Measurements from ENCODE around the gene SUPT6H.

The SUPT6H gene

DNA sequence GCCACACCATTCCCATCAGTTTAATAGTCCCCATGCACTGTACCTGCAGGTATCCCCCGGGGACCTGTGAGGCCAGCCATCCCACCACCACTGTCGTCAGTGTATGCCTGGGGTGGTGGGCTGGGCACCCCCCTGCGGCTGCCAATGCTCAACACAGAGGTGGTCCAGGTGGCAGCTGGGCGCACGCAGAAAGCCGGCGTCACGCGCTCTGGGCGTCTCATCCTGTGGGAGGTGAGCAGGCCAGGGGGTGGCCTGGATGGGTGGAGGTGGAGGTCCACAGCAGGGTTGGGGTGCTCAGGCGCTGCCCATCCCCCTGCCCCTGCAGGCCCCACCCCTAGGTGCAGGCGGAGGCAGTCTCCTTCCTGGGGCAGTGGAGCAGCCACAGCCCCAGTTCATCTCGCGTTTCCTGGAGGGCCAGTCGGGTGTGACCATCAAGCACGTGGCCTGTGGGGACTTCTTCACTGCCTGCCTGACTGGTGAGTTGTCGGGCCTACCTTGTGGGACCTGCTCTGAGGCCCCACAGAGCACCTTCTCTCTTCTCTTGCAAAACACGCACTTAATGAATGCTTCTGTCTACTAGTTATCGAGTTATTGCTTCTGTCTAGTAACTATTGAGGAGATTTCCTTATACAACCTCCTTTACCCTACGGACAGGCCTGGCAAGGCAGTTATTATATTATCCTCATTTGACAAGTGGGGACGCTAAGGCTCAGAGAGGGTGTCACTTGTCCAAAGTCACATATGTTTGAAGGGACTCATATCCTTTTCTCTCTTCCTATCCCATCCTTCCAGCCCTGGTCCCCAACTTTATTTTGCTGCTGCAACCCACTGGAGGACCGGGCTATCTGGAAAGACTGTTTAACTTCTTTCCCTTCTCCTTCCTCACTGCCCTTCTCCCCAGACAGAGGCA, 76.0 kb downstream of the SUPT6H start:
- no peak overlapping the region for H3K27ac ChIP-seq (ENCODE audit: low read depth, low read length)
- H3K36me3 ChIP-seq (ENCODE audit: control insufficient read depth, insufficient read depth, low read length): no peaks in the 10 kb centered on the region
- H3K4me3 ChIP-seq (ENCODE audit: low read length): no peak overlapping the region
- no peaks in the 10 kb centered on the region for H3K27me3 ChIP-seq (ENCODE audit: control insufficient read depth, insufficient read depth, low read length)
- no peak overlapping the region for H3K9ac ChIP-seq (ENCODE audit: low read length)
- H3K4me1 ChIP-seq (ENCODE audit: control insufficient read depth, insufficient read depth, low read length): peaks cover under 1% of the 10 kb centered on the region

DNA sequence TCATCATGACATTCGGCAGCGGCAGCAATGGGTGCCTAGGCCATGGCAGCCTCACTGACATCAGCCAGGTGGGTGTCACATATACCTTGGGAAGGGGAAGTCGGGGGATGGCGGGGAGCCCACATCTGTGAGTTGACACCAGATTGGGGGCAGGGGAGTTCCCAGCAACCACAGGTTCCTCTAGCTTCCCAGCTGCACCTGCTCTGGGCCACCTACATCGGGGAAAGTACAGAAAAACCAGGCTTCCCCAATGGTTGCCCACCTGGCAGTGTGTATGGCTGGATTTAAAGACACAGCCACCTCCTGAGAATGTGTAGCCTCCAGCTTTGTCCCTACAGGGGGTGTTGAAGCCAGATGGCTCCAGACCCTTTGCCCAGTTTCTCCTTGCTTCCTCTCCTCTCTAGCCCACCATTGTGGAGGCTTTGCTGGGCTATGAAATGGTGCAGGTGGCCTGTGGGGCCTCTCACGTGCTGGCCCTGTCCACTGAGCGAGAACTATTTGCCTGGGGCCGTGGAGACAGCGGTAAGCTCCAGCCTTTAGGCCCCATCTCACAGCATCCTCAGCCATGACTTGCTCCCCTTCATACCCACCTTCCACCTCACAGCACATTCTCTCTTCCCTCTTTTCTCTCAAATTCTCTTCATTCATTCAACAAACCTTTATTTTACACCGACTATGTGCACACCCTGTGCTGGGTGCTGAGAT, 76.8 kb downstream of the SUPT6H start:
- Histone ChIP-seq H3K27me3 (ENCODE audit: control insufficient read depth, insufficient read depth, low read length) (no peaks in the 10 kb centered on the region), H3K4me1 (ENCODE audit: control insufficient read depth, insufficient read depth, low read length) (peaks cover 6% of the 10 kb centered on the region), H3K36me3 (ENCODE audit: control insufficient read depth, insufficient read depth, low read length) (no peaks in the 10 kb centered on the region), H3K9ac (ENCODE audit: low read length) (no peak overlapping the region), H3K4me3 (ENCODE audit: low read length) (no peak overlapping the region), H3K27ac (ENCODE audit: low read depth, low read length) (no peak overlapping the region)

DNA sequence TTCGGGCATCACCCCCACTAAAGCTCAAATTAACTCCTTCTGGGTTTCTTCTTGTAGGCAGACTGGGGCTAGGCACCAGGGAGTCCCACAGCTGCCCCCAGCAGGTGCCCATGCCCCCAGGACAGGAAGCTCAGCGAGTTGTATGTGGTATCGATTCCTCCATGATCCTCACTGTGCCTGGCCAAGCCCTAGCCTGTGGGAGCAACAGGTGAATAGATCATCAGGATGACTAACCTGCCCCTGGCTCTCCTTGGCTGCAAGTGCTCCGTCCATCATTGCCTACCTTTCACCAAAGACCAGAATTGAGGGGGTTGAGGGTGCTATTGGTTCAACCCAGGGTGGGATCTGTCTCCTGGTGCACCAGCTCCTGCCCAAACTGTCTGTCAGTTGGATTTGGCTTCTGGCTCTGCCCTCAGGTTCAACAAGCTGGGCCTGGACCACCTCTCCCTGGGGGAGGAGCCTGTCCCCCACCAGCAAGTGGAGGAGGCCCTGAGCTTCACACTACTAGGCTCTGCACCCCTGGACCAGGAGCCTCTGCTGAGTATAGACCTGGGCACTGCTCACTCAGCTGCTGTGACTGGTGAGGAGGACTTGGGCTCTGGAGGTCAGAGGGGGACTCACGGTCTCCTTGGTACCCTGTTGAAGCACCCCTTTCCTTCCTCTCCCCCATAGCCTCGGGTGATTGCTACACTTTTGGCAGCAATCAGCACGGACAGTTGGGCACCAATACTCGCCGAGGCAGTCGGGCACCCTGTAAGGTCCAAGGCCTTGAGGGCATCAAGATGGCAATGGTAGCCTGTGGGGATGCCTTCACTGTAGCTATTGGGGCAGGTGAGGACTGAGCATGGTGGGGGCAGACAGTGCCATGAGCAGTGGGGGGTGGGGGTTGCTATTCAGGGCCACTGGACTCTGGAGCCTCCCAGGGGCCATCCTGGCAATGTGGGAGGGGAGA, 78.7 kb downstream of the SUPT6H start:
- no peaks in the 10 kb centered on the region for H3K36me3 ChIP-seq (ENCODE audit: control insufficient read depth, insufficient read depth, low read length)
- no peak overlapping the region for H3K27ac ChIP-seq (ENCODE audit: low read depth, low read length)
- peaks cover 13% of the 10 kb centered on the region for H3K4me1 ChIP-seq (ENCODE audit: control insufficient read depth, insufficient read depth, low read length)
- no peak overlapping the region for H3K9ac ChIP-seq (ENCODE audit: low read length)
- H3K4me3 ChIP-seq (ENCODE audit: low read length): no peak overlapping the region
- no peaks in the 10 kb centered on the region for H3K27me3 ChIP-seq (ENCODE audit: control insufficient read depth, insufficient read depth, low read length)

DNA sequence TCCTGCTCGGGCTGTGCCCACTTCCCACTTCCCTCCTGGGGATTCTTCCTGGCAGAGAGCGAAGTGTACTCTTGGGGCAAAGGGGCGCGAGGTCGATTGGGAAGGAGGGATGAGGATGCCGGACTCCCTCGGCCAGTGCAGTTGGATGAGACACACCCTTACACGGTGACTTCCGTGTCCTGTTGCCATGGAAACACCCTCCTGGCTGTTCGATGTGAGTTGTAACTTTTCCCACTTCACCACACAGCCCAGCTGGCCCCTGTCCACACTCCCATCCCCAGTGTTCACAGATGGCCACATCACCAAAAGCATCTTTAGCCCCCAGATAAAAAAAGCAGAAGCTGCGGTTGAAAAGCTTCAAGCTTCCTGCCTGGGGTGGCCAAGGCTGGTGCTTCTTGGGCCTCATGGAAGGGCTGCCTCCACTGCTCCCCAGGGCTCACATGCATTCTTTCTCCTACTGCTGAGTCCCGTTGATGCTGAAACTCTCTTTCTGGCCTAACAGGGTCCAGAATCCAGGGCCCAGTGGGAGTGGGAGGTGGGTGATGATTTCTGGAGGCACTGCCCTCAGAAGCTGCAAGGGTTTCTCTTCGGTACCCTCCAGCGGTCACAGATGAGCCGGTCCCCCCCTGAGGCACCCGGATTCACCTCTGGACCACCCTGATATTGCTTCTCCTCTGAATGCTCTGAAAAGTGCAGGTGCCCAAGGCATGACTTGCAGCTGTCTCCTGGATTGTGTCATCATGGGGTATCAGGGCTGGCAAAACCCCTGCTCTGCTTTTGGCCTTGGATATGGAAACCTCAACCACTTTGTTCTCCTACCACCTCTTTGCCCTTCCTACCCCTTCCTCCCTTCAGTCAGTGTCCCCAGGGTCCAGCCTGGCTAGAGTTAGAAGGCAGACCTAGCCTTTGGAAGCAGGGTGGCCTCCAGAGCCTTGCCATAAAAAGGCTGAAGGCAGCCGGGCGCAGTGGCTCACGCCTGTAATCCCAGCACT, 79.6 kb downstream of the SUPT6H start:
- H3K4me1 ChIP-seq (ENCODE audit: control insufficient read depth, insufficient read depth, low read length): peaks cover 13% of the 10 kb centered on the region
- H3K36me3 ChIP-seq (ENCODE audit: control insufficient read depth, insufficient read depth, low read length): no peaks in the 10 kb centered on the region
- no peaks in the 10 kb centered on the region for H3K27me3 ChIP-seq (ENCODE audit: control insufficient read depth, insufficient read depth, low read length)
- H3K9ac ChIP-seq (ENCODE audit: low read length): no peak overlapping the region
- no peak overlapping the region for H3K27ac ChIP-seq (ENCODE audit: low read depth, low read length)
- H3K4me3 ChIP-seq (ENCODE audit: low read length): no peak overlapping the region

DNA sequence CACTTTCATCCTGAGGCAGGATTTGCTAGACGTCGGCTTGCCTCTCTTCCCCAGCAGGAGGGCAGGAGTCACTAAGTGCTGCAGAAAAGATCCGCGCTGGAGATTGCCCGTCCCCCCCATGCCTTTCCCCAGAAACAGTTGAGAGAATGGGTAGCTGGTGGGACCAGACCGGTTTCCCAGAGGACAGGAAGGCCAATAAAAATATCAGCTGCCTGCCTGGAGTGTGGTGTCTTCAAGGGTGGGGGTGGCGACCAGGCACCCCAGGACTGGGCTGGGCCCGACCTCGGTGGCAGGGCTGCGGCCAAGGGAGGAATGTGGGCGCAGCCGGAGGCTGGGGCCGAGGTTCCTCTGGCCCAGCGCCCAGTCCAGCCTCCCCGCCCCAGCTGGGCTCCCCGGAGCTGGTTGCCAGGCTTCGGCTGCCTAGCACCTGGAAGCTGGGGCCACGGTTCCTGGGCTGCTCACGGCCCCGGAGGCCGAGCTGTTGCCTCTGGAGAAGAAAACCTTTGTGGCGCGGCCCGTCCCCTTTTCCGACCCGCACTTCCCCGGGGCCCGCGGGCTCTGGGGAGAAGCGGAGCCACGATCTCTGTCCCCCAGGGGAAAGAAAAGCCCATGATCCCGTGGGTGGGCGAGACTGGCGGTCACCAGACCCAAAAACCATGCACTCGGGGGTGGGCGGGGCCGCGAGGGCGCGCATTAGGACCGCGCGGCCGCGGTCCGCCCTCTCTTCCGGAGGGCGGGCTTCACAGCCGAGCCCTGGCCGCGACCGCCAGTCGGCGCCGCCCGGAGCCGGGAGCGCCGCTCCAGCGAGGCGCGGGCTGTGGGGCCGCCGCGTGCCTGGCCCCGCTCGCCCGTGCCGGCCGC, 81.5 kb downstream of the SUPT6H start, which contains the start of gene TRAF4:
TSS of gene TRAF4 (plus strand) at position 769 of the 861 bp plus-strand sequence. CDS start 102 bp downstream, outside the sequence.
- no peaks in the 10 kb centered on the region for H3K27me3 ChIP-seq (ENCODE audit: control insufficient read depth, insufficient read depth, low read length)
- peak within 1 kb of the TSS; percentile 69 for H3K27ac ChIP-seq (ENCODE audit: low read depth, low read length)
- H3K9ac ChIP-seq (ENCODE audit: low read length): peak within 1 kb of the TSS; percentile 54
- H3K36me3 ChIP-seq (ENCODE audit: control insufficient read depth, insufficient read depth, low read length): peaks cover 12% of the 10 kb centered on the region
- peak within 1 kb of the TSS; percentile 84 for H3K4me3 ChIP-seq (ENCODE audit: low read length)
- peaks cover 13% of the 10 kb centered on the region for H3K4me1 ChIP-seq (ENCODE audit: control insufficient read depth, insufficient read depth, low read length)

DNA sequence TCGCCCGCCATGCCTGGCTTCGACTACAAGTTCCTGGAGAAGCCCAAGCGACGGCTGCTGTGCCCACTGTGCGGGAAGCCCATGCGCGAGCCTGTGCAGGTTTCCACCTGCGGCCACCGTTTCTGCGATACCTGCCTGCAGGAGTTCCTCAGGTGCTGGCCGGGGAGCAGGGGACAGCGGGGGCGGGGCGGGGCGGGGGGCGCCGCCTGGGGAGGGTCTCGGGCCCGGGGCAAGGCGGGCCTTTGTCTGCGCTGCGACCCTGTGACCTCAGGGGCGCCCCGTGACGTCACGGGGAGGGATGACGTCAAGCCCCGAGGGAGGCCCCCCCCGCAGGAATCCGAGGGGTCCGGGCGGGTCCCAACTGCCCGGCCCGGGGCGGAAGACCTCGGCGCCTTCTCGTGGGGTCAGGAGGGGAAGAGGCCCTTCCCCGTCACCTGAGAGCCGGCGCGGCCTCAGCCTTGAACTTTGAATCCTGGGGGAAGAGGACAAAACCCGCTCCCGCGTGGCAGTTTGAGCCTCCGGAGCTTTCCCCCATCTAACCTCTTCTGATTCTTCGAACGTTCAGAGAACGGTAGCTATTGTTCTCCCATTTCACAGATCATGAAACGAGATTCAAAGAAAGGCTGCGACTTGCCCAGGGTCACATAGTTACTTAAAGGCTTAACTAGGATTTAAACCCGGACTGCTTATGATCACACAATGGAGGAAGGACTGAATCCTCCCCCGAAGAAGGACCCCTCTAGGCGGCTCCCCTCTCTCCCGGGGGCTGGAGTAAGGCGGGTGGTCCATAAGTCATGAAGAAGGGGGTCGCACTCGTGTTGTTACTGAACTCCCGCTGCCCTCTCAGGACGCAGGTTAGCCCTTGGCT, 82.3 kb downstream of the SUPT6H start:
- H3K4me1 ChIP-seq (ENCODE audit: control insufficient read depth, insufficient read depth, low read length): peaks cover 13% of the 10 kb centered on the region
- peak overlapping the region; percentile 54 for H3K9ac ChIP-seq (ENCODE audit: low read length)
- H3K4me3 ChIP-seq (ENCODE audit: low read length): peak overlapping the region; percentile 84
- no peaks in the 10 kb centered on the region for H3K27me3 ChIP-seq (ENCODE audit: control insufficient read depth, insufficient read depth, low read length)
- H3K36me3 ChIP-seq (ENCODE audit: control insufficient read depth, insufficient read depth, low read length): peaks cover 19% of the 10 kb centered on the region
- peak overlapping the region; percentile 16 for H3K27ac ChIP-seq (ENCODE audit: low read depth, low read length)

DNA sequence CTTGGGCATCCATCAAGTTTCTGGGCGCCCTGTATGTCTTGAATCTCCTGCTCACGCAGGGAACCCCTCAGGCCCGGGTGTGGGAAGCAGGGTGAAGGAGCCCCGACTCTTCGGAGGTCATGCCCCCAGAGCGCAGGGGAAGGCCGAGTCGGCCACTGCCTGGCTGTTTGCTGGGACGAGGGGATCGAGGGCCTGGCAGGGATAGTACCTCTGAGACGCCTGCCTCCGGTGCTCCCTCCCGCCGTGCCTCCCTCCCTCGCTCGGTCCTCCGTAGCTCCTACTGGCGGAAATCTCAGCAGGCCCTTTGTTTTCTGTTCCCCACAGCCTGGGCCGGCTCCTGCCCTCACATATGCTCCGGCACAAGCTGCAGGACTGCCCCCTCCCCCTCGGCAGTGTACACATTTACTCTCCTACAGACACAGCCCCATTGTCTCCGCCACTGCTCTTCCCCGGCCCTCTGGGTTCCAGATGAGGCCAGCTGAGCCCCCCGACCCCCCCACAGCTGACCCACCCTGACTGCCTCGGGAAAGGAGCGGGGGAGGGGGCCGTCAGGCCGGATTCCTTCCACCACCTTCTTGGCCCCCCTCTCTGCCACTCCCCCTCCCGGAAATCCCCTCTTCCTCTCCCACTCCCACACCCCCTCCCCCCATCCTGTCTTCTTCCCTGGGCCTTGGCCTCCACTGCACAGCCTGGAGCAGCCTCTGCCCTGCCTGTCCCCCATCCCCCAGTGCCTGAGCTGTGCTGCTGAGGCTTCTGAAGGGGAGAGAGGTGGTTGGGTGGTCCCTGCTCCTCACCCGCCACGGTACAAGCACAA, 83.2 kb downstream of the SUPT6H start:
- Histone ChIP-seq H3K9ac (ENCODE audit: low read length) (peak overlapping the region; percentile 51), H3K27ac (ENCODE audit: low read depth, low read length) (peak overlapping the region; percentile 16), H3K4me3 (ENCODE audit: low read length) (peak overlapping the region; percentile 84), H3K36me3 (ENCODE audit: control insufficient read depth, insufficient read depth, low read length) (peaks cover 22% of the 10 kb centered on the region), H3K4me1 (ENCODE audit: control insufficient read depth, insufficient read depth, low read length) (peaks cover 13% of the 10 kb centered on the region), H3K27me3 (ENCODE audit: control insufficient read depth, insufficient read depth, low read length) (no peaks in the 10 kb centered on the region)

DNA sequence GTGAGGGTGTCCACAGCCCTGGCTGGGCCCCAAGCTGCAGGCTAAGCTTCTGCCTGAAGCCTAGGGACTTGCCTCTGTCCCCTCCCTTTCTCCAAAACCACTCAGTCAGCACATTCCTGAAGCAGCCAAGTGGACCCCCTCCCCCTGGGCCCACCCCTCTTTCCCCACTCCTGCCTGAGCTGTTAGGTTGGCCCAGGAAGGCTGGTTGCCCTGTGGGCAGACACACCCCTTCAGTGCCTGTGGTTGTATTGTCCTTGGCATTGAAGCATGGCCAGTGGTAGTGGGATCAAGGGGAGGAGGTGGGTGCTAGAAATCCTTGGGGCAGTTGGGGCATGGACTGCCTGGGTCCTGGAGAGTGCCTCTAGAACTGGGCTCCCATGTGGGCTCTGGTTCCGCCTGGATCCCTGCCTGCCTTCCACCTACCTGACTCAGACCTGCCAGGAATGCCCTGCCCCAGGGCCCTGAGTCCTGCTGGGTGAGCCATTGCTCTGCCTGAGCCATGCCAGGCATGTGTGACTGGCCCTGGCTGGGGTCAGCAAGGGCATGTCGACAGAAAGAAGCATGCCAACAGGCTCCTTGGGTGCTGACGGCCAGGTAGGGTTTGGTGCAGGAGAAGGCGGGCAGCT, 83.9 kb downstream of the SUPT6H start:
- Histone ChIP-seq H3K27ac (ENCODE audit: low read depth, low read length) (peak overlapping the region; percentile 15), H3K4me1 (ENCODE audit: control insufficient read depth, insufficient read depth, low read length) (peaks cover 13% of the 10 kb centered on the region), H3K36me3 (ENCODE audit: control insufficient read depth, insufficient read depth, low read length) (peaks cover 25% of the 10 kb centered on the region), H3K27me3 (ENCODE audit: control insufficient read depth, insufficient read depth, low read length) (no peaks in the 10 kb centered on the region), H3K9ac (ENCODE audit: low read length) (no peak overlapping the region), H3K4me3 (ENCODE audit: low read length) (peak overlapping the region; percentile 84)

DNA sequence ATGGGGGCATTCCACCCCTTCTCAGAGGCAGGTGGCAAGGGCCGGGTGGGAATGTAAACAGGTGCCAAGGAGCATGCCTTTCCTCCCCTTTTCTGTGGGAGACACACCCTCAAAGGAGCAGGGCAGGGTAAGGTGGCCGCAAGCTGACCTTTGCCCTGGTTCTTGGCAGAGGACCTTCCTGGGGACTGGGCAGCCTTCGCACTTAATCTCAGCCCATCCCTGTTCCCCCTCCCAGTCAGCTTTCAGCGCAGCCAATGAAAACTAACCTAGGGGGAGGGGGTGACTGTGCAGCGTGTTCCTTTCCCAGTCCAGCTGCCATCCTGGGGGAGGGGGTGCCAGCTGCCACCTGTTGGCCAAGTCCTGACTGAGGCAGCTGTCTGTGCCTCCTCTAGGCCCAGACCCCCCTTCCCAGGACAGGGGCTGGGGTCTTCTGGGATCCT, 84.6 kb downstream of the SUPT6H start:
- peaks cover 25% of the 10 kb centered on the region for H3K36me3 ChIP-seq (ENCODE audit: control insufficient read depth, insufficient read depth, low read length)
- peak overlapping the region; percentile 15 for H3K27ac ChIP-seq (ENCODE audit: low read depth, low read length)
- peaks cover 13% of the 10 kb centered on the region for H3K4me1 ChIP-seq (ENCODE audit: control insufficient read depth, insufficient read depth, low read length)
- no peaks in the 10 kb centered on the region for H3K27me3 ChIP-seq (ENCODE audit: control insufficient read depth, insufficient read depth, low read length)
- no peak overlapping the region for H3K9ac ChIP-seq (ENCODE audit: low read length)
- H3K4me3 ChIP-seq (ENCODE audit: low read length): peak overlapping the region; percentile 84
